ENCODE data around the gene DBF4B.

The DBF4B gene

GRCh38 chr17:44760474-44761308 is 52.2 kb downstream of the DBF4B start:
- DNase-seq, result no peak

DNA sequence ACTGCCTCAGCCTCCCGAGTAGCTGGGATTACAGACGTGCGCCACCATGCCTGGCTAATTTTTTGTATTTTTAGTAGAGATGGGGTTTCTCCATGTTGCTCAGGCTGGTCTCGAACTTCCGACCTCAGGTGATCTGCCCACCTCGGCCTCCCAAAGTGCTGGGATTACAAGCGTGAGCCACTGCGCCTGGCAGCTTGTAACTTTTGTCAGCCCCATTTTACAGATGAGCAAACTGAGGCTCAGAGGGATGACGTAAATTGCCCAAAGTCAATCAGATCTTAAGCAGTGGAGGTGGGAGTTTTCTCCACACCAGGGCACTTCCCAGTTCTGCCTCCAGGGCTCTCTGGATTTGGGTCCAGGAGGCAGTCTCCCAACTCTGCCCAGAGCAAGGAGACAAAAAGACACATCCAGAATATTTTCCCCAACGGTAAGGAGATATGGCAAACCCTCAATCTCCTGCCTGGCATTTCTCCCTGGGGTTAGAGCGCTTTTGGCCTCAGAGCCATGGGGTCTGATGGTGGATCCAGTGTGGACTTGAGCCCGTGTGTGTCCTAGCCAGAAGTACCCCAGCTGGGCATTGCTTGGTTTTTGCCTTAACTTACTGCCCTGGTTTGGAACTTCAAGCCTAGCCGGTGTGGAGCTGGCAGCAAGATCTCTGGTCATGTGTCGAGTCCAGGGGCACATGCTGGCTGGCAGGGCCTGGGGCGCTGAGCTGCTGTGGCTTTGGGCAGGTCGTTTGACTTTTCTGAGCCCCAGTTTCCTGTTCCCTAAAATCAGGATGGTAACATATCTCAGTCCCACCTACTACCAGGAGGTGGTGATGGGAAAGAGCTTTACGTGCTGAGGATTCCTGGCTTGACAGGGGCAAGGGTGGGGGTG is 53.7 kb downstream of the DBF4B start:
- no peak for DNase-seq

DNA sequence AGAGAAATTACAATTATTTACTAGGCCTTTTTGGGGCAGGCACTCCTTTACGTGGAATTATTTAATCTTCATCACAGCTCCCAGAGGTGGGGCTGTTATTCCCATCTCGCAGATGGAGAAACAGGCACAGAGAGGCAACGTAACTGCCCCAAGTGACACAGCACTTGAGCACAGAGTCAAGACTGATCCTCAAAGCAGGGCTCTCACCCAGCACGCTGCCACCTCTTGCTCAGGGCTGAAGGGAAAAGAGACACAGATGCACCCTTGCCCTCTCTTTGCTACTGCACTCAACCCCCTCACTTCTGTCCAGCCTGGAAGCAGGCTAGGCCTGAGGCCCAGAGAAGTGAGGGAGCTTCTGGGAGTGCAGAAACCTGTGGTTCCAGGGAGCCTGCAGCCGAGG is 54.7 kb downstream of the DBF4B start:
- no peak for DNase-seq

- DNase-seq, result no peak
Observed at GRCh38 chr17:44765965-44766364, 57.5 kb downstream of the DBF4B start.

- DNase-seq, result no peak
Observed at GRCh38 chr17:44766409-44767038, 58.1 kb downstream of the DBF4B start.

DNA sequence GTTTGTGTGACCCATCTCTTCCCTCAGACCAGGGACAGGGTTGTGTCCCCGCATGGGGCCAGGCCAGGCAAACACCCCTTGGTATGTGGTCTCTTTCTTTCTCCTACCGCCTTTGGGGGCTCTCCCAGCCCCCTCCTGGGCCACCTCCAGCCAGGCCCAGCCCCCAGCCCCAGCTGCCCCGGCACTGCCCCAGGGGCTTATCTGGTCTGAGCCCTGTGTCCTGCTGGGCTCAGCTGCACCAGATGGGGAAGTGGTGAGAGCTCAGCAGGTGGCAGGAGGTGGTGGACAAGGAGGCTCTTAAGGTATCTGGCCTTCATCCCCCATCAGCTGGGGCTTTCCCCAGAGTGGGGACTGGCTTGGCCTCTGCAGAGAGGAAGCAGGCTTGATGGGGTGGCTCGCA is 59.0 kb downstream of the DBF4B start:
- DNase-seq, result no peak

- DNase-seq, result no peak
Observed at GRCh38 chr17:44768505-44769142, 60.2 kb downstream of the DBF4B start.

DNA sequence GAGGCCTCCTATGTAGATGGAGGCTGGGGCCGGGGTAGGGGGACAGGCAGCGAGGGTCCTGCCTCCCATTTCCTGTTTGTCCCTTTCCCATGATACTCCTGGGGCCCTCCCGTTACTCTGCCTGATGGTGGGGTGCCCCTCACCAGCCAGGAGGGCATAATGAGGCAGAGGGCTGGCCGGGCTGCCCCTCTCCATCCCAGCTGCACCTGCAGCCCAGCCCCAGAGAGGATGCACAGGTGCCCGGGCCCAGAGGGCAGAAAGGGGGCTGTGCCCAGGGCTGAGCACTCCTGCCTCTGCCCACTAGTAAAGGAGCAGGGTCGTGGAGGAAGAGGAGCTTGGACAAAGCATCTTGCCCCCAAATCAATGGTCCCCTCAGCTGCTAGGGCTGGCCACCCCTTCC is 60.8 kb downstream of the DBF4B start:
- DNase-seq, result no peak

DNA sequence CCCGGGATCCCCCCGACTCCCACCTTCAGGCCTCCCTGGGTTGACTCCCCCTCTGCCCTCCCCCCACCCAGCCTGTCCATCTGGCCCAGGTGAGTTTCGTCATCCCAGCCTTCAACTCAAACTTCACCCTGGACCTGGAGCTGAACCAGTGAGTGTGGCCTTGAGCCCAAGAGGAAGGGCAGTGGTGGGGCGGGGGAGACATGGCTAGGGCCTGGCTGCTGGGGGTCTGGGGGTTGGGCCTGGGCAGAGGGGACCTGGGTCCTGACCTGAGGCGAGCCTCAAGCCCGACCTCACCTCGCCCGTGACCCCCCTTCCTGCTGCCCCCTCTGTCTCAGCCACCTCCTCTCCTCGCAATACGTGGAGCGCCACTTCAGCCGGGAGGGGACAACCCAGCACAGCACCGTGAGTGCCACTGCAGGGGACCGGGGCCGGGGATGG is 61.2 kb downstream of the DBF4B start:
- no peak for DNase-seq

DNA sequence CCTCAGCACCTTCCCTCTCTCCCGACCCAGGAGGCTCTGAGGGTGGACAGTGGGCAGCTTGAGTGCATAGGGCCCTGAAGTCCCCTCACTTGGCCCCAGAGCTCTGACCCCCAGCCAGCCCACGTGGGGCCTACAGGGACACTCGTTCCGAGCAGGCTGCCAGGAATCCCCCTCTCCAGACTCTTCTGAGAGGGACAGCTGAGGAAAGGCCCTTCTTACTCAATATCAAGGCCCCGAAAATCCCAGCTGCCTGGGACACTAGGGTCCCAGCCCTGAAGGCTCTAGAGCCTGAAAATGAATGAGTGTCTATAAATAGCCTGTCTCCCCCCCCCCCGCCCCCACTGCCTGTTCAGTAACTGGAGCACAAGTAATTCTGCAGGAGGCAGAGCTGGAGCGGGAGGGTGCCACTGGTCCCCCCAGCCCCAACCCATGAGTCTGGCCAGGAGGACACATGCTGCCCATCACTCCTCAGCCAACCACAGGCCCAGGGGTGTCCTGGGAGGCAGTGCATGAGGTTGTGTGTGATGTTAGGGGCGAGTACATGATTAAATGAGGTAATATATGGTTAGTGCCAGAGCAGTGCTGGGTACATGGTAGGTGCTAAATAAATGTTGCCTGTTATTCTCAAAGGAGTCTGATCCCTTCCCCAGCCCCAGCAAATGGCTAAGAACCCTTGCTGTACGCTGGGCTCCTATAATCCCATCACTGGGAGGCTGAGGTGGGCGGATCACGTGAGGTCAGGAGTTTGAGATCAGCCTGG is 61.9 kb downstream of the DBF4B start:
- no peak for DNase-seq

DNA sequence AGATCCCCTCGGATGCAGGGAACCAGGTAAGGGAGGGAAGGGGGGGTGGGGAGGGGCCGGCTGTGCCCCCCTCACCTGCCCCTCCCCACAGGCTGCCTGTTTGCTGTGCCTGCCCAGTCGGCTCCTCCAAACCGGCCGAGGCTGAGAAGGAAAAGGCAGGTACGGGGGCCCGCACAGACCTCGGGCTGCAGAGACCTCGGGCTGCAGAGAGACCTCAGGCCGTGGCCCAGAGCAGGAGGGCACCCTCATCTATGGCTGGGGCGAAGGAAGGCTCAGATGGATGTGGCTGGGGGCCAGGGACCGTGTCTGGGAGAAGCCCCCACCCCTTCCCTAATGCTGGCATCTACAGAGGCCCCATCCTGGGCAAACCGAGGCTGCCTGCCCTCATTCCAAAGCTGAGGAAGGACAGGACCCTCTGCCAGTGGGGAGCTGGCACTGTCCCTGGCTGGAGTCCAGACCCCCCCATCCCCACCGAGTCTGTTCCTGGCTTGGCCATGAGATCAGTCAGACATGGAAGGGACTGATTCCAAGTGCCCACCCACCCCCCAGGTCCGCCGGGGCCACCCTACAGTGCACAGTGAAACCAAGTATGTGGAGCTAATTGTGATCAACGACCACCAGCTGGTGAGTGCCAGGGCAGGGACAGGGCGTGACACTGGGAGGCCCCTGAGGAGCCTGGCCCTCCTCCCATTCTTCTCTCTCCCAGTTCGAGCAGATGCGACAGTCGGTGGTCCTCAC is 64.0 kb downstream of the DBF4B start:
- DNase-seq, result no peak

GRCh38 chr17:44773140-44773539 is 64.7 kb downstream of the DBF4B start:
- no peak for DNase-seq

DNA sequence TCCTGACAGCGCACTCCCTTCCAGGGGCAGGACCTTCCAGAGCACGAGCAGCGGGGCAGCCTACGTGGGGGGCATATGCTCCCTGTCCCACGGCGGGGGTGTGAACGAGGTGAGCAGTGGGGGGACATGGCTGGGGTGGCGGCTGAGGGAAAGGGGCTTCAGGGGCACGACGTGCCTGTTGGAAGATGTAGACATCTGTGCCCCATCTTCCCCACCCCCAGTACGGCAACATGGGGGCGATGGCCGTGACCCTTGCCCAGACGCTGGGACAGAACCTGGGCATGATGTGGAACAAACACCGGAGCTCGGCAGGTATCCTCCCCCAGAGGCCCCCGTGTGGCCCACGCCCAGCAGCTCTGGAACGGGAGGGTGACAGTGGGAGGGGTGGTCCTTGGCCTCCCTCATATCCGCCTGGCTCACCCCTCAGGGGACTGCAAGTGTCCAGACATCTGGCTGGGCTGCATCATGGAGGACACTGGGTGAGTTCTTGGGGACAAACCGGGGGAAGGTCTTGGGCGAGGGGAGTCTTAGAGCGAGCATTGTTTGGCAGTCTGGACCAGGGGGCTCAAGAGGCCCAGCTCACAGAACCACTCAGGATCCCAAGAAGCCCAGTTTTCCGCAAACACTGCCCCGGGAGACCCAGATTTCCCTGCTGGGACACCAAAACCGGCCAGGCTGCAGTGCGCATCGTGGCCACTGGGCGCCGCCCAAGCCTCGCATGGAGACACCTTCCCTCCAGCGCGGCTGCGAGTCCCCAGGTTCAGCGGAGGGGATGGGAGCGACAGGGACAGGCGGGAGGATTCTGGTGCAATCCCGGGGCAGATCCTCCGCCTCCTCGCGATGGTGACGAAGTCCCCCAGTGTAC is 66.0 kb downstream of the DBF4B start:
- peak; percentile 97 for DNase-seq

GRCh38 chr17:44775136-44775837 is 66.8 kb downstream of the DBF4B start:
- DNase-seq, result peak; percentile 96

DNA sequence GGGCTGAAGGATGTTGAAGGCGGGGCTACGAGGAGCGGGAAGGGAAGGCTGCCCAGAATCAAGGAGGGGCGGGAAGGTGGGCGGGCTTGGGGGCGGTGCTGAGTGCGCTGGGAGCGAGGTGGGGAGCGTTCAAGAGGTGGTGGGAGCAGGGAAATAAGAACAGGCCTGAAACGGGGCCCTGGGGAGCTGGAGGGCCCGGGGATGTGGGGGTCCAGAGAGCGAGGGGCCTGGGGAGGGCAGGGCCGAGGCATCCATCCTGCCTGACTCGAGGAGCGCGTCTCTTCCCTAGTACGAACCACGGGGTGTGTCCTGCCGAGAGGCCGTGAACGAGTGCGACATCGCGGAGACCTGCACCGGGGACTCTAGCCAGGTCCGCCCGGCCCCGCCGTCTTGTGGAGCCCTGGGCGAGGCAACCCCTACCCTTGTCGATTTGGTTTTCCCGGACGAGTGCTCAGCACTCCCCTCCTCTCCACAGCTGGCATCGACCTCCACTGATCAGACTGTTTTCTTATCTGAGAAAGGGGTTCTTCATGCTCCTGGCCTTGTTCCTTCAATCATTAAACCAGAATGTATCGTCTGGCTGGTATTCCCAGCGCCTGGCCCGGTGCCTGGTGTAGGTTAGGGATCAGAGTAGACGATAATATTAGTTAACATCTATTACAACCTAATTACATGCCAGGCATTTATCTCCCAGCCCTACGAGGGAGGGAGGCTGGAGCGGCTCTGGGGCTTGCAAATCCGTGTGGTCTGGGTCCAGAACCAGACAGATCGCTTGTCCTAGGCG is 67.6 kb downstream of the DBF4B start:
- no peak for DNase-seq

DNA sequence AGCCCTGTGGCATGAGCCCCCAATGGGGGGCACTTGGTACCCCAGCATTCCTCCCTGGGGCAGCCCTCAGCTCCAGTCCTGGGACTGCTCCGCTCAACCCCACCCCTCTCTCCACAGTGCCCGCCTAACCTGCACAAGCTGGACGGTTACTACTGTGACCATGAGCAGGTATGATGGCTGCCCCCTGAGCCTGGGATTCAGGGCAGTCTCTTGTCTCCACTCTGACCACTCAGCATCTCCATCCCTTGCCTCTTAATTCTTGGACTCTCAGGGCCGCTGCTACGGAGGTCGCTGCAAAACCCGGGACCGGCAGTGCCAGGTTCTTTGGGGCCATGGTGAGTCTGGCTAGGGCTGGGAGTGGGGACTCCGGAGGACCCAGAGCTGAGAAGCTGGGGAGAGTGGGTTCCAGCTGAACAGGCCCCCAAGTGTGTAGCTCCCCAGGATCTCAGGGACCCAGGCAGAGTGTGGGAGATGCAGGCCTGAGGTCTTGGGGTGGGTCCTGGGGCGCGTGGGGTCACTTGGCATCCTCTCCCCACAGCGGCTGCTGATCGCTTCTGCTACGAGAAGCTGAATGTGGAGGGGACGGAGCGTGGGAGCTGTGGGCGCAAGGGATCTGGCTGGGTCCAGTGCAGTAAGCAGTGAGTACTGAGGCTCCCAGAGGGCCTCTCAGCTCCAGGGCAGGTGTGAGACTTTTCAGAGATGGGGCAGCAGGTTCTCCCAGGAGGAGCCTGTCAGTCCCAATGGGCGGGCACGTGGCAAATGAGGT is 68.3 kb downstream of the DBF4B start:
- no peak for DNase-seq

DNA sequence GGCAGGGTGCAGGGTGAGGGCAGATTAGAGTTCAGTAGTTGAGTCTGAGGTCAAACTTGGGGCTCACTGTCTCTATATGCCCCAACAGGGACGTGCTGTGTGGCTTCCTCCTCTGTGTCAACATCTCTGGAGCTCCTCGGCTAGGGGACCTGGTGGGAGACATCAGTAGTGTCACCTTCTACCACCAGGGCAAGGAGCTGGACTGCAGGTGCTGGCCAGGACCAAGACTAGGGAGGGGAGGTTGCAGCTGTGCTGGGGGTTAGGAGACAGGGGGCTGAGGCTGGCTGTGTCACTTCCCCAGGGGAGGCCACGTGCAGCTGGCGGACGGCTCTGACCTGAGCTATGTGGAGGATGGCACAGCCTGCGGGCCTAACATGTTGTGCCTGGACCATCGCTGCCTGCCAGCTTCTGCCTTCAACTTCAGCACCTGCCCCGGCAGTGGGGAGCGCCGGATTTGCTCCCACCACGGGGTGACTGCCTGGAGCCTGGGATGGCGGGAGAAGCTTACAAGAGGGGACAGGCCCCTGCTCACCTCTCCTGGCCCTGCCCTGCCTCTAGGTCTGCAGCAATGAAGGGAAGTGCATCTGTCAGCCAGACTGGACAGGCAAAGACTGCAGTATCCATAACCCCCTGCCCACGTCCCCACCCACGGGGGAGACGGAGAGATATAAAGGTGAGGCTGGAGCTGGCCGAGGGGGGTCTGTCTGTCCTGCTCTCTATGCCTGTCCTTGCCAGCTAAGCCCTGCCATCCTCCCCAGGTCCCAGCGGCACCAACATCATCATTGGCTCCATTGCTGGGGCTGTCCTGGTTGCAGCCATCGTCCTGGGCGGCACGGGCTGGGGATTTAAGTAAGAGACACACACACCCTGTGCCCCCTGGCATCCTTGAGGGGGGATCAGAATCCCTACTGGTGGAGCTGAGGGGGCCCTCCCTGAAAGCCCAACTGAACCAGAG is 69.2 kb downstream of the DBF4B start:
- DNase-seq, result no peak
